SK-MEL-5 (cell line): Measurements from ENCODE around the gene ZNF396. TPM values are rescaled to one million over a fixed set of nuclear protein-coding genes. Genes with fewer than 3 reads are reported as not detected.

Experiments used
- DNase-seq: peaks from one replicate; pipeline ENCODE4 v3.0.0-alpha.2; 2016; ENCODE audit warnings: low read depth, low spot score
- in situ Hi-C: cut with HindIII; loops from 2 replicates; pipeline ENCODE4 v1.10.0; 2016; ENCODE audit warnings: low sequenced_read_pairs, high pct_unique_total_duplicates, low pct_unique_long_range_greater_than_20kb
- total RNA-seq: library from RNA; depleted of rRNA; stranded (reverse); fragments of >200 nt; shearing (Covaris generic); gene quantifications from 2 replicates; pipeline ENCODE4 v1.2.3, GENCODE V29; 2014

ZNF396 gene
- total RNA-seq, 1 experiment from 2014 or later, result 5.1 TPM

- DNase-seq, result no peak
- in situ Hi-C loops, result no loop called here
Observed at GRCh38 chr18:35390951-35391700, 14.0 kb upstream of the ZNF396 start.

- in situ Hi-C loops, result no loop called here
- no peak for DNase-seq
Observed at GRCh38 chr18:35389095-35389618, 12.0 kb upstream of the ZNF396 start.

- in situ Hi-C loops, result no loop called here
- DNase-seq, result peak; percentile 43
Observed at GRCh38 chr18:35387152-35387571, 10.0 kb upstream of the ZNF396 start.

- in situ Hi-C loops, result no loop called here
- peak; percentile 82 for DNase-seq
Observed at GRCh38 chr18:35386600-35387100, 9.5 kb upstream of the ZNF396 start.

- no peak for DNase-seq
- in situ Hi-C loops, result no loop called here
Observed at GRCh38 chr18:35383136-35383535, 6.0 kb upstream of the ZNF396 start.

- no peak for DNase-seq
- in situ Hi-C loops, result no loop called here
Observed at GRCh38 chr18:35379421-35379820, 2.3 kb upstream of the ZNF396 start.

GRCh38 chr18:35378574-35378896, 1.4 kb upstream of the ZNF396 start:
- in situ Hi-C loops, result no loop called here
- no peak for DNase-seq

- in situ Hi-C loops, result no loop called here
- no peak for DNase-seq
Observed at GRCh38 chr18:35377875-35378573, 887 bp upstream of the ZNF396 start.

GRCh38 chr18:35376393-35376741, 770 bp downstream of the ZNF396 start:
- no peak for DNase-seq
- in situ Hi-C loops, result no loop called here

GRCh38 chr18:35374708-35375107, 2.4 kb downstream of the ZNF396 start:
- DNase-seq, result no peak

GRCh38 chr18:35371412-35372195, 5.5 kb downstream of the ZNF396 start:
- in situ Hi-C loops, result no loop called here
- no peak for DNase-seq

More at GRCh38 chr18:35374708-35375107, 2.4 kb downstream of the ZNF396 start:
- in situ Hi-C loops, result no loop called here

GRCh38 chr18:35369126-35369525, 8.0 kb downstream of the ZNF396 start:
- in situ Hi-C loops, result no loop called here

GRCh38 chr18:35368595-35368994, 8.5 kb downstream of the ZNF396 start:
- no peak for DNase-seq
- in situ Hi-C loops, result no loop called here

More at GRCh38 chr18:35369126-35369525, 8.0 kb downstream of the ZNF396 start:
- DNase-seq, result no peak

- in situ Hi-C loops, result no loop called here
Observed at GRCh38 chr18:35362531-35362930, 14.6 kb downstream of the ZNF396 start.

GRCh38 chr18:35361570-35362321, 15.4 kb downstream of the ZNF396 start:
- in situ Hi-C loops, result no loop called here
- DNase-seq, result no peak

More at GRCh38 chr18:35362531-35362930, 14.6 kb downstream of the ZNF396 start:
- DNase-seq, result no peak

GRCh38 chr18:35355140-35355618, 22.0 kb downstream of the ZNF396 start:
- in situ Hi-C loops, result no loop called here
- peak; percentile 90 for DNase-seq

- in situ Hi-C loops, result no loop called here
- DNase-seq, result no peak
Observed at GRCh38 chr18:35352778-35353177, 24.4 kb downstream of the ZNF396 start.
